PC-3 (cell line): ENCODE data around the gene HOMEZ. TPM values are rescaled to one million over a fixed set of nuclear protein-coding genes. Genes with fewer than 3 reads are reported as not detected.

Source experiments
- ATAC-seq: fragments of 200-7000 bp; cut with Tn5 transposase; 2 replicates; pipeline ENCODE4 v1.9.1; 2020; ENCODE audit warnings: mild to moderate bottlenecking, moderate library complexity
- BruUV-seq: library from RNA; stranded (reverse); fragments of 400-500 nt; replicated peaks from 2 replicates; lab custom pipeline; 2021; lab: Mats Ljungman, UMichigan
- CTCF ChIA-PET: fragments of 300-600 bp; sonication (Branson Sonifier 250); formaldehyde crosslinking; loops from one replicate; lab custom pipeline; 2022; ENCODE audit warnings: antibody characterized with exemption; lab: Charles Lee
- POLR2A ChIA-PET: fragments of 300-600 bp; sonication (Branson Sonifier 250); formaldehyde crosslinking; loops from one replicate; lab custom pipeline; 2022; ENCODE audit warnings: antibody characterized with exemption; ENCODE audit not compliant: unreplicated experiment; lab: Charles Lee
- DNase-seq: peaks from one replicate; pipeline ENCODE4 v3.0.0-alpha.2; 2015
- H2AFZ ChIP-seq: fragments of 300-600 bp; sonication (generic); 2 replicates; pipeline ENCODE4 v1.6.0; 2016; ENCODE audit warnings: antibody characterized with exemption, low read length
- H3F3A ChIP-seq: fragments of 300-600 bp; sonication (generic); one replicate; pipeline ENCODE4 v1.6.0; 2017; ENCODE audit warnings: antibody characterized with exemption, low read length, control low read depth, mild to moderate bottlenecking; ENCODE audit not compliant: unreplicated experiment
- H3K27ac ChIP-seq: fragments of 300-600 bp; sonication (generic); 2 replicates; pipeline ENCODE4 v1.5.1; 2016; ENCODE audit warnings: mild to moderate bottlenecking, low read length
- H3K27me3 ChIP-seq: fragments of 300-600 bp; sonication (generic); 2 replicates; pipeline ENCODE4 v1.6.1; 2016; ENCODE audit warnings: low read length, mixed read lengths
- H3K36me3 ChIP-seq: fragments of 300-600 bp; sonication (generic); 2 replicates; pipeline ENCODE4 v1.6.1; 2016; ENCODE audit warnings: low read depth, mixed run types, low read length, mixed read lengths
- H3K4me1 ChIP-seq: fragments of 300-600 bp; sonication (generic); 2 replicates; pipeline ENCODE4 v1.5.1; 2016; ENCODE audit warnings: low read length; ENCODE audit not compliant: insufficient read depth
- H3K4me2 ChIP-seq: fragments of 300-600 bp; sonication (generic); 2 replicates; pipeline ENCODE4 v1.6.0; 2016; ENCODE audit warnings: low read length
- H3K4me3 ChIP-seq: fragments of 300-600 bp; sonication (generic); 2 replicates; pipeline ENCODE4 v1.5.1; 2016; ENCODE audit warnings: mild to moderate bottlenecking, low read length, mixed read lengths
- H3K79me2 ChIP-seq: fragments of 300-600 bp; sonication (generic); 2 replicates; pipeline ENCODE4 v1.6.1; 2017; ENCODE audit warnings: low read length, mixed read lengths
- H3K9ac ChIP-seq: fragments of 300-600 bp; sonication (generic); 2 replicates; pipeline ENCODE4 v1.6.0; 2016; ENCODE audit warnings: mild to moderate bottlenecking, low read length
- H3K9me2 ChIP-seq: fragments of 300-600 bp; sonication (generic); replicated peaks from 2 replicates; pipeline ENCODE4 v1.6.1; 2016; ENCODE audit warnings: mixed run types, low read length, mixed read lengths
- H3K9me3 ChIP-seq: fragments of 300-600 bp; sonication (generic); 2 replicates; pipeline ENCODE4 v1.6.1; 2016; ENCODE audit warnings: low read length, mixed read lengths
- H4K20me1 ChIP-seq: fragments of 300-600 bp; sonication (generic); 2 replicates; pipeline ENCODE4 v1.6.1; 2016; ENCODE audit warnings: low read length, mixed read lengths
- EZH2 ChIP-seq: fragments of 300-600 bp; sonication (generic); IDR thresholded peaks from one replicate; pipeline ENCODE4 v1.6.1; 2017; ENCODE audit warnings: antibody characterized with exemption, mild to moderate bottlenecking, low read length; ENCODE audit not compliant: unreplicated experiment
- EZH2phosphoT487 ChIP-seq: fragments of 300-600 bp; sonication (generic); IDR thresholded peaks from 2 replicates; pipeline ENCODE4 v1.6.1; 2018; ENCODE audit warnings: mild to moderate bottlenecking, antibody characterized with exemption, low read length, borderline replicate concordance
- intact Hi-C: fragments of 100-400 bp; cut with micrococcal nuclease; formaldehyde crosslinking; loops from 2 replicates; pipeline ENCODE4 v1.9.0; 2023
- total RNA-seq: library from RNA; depleted of rRNA; stranded (reverse); fragments of >200 nt; gene quantifications from 2 replicates; pipeline ENCODE4 v1.2.3, GENCODE V29; 2014
- TF ChIP-seq, protein P1 (sequence below): fragments of 300-600 bp; sonication (generic); conservative IDR thresholded peaks from 2 replicates; pipeline ENCODE4 v1.5.1; 2017; ENCODE audit warnings: antibody characterized with exemption, low read depth, mild to moderate bottlenecking, low read length

Gene HOMEZ
- total RNA-seq, 1 experiment from 2014 or later: 7.7 TPM

GRCh38 chr14:23299211-23299957 lies 13.5 kb upstream of the HOMEZ start:
- H3K4me2 ChIP-seq: peak overlapping the region; percentile 89

DNA sequence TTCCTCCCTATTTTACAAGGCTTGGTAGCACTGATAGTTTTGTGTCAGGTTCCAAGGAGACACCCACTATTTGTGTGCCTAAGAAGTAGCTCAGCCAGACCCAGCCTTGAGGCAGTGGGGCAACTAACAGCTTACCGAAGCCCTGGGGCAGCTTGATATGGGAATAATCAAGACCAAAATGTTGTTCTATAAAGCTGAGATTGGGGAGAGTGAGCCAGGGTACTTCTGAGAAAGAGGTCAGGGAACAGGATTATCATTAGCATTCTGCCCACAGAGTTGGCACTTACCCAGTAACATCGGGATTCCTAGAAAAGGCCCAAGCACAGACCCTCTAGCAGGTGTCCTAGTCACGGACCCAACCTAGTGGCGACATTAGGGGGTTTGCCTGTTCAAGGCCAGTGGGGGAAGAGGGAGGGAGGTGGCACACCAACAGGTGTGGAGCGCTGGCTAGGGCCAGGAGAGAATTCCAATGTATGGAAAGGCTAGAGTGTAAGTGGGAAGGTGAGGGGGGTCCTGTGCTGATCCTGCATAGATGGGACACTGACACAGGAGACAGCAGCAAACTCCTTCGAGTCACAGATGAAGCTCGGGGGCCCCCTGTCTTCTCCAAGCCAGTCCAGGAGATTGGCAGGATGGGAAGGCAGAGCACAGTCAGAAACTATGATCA lies 11.8 kb upstream of the HOMEZ start:
- Histone ChIP-seq H3K27ac (no peak overlapping the region), H3K4me3 (no peak overlapping the region), H3K4me2 (no peak overlapping the region), H3F3A (peaks cover 4% of the 10 kb centered on the region), H2AFZ (no peak overlapping the region), H3K27me3 (no peaks in the 10 kb centered on the region), H3K9me3 (no peaks in the 10 kb centered on the region), H3K9ac (no peak overlapping the region), H3K36me3 (no peaks in the 10 kb centered on the region), H3K79me2 (peaks cover 12% of the 10 kb centered on the region), H3K4me1 (peaks cover 12% of the 10 kb centered on the region), H4K20me1 (no peaks in the 10 kb centered on the region), H3K9me2 (no peaks in the 10 kb centered on the region)
- no peak for TF ChIP-seq EZH2
- TF ChIP-seq, protein P1, sequence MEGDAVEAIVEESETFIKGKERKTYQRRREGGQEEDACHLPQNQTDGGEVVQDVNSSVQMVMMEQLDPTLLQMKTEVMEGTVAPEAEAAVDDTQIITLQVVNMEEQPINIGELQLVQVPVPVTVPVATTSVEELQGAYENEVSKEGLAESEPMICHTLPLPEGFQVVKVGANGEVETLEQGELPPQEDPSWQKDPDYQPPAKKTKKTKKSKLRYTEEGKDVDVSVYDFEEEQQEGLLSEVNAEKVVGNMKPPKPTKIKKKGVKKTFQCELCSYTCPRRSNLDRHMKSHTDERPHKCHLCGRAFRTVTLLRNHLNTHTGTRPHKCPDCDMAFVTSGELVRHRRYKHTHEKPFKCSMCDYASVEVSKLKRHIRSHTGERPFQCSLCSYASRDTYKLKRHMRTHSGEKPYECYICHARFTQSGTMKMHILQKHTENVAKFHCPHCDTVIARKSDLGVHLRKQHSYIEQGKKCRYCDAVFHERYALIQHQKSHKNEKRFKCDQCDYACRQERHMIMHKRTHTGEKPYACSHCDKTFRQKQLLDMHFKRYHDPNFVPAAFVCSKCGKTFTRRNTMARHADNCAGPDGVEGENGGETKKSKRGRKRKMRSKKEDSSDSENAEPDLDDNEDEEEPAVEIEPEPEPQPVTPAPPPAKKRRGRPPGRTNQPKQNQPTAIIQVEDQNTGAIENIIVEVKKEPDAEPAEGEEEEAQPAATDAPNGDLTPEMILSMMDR: no peak
- TF ChIP-seq EZH2phosphoT487: no peak
- ATAC-seq: no peak
- intact Hi-C loops: no loop called here
- no TSS peak for BruUV-seq
- POLR2A ChIA-PET: no interaction called here
- DNase-seq: no peak
- CTCF ChIA-PET: no interaction called here

More at GRCh38 chr14:23299211-23299957, 13.5 kb upstream of the HOMEZ start:
- Histone ChIP-seq H3K27ac (no peak overlapping the region), H3K9me3 (no peaks in the 10 kb centered on the region), H3K9ac (no peak overlapping the region), H3K4me3 (no peak overlapping the region), H3K27me3 (no peaks in the 10 kb centered on the region), H3K4me1 (peaks cover 12% of the 10 kb centered on the region), H3F3A (peaks cover 4% of the 10 kb centered on the region), H2AFZ (no peak overlapping the region), H3K36me3 (no peaks in the 10 kb centered on the region), H4K20me1 (no peaks in the 10 kb centered on the region), H3K9me2 (no peaks in the 10 kb centered on the region), H3K79me2 (peaks cover 12% of the 10 kb centered on the region)
- ChIA-PET POLR2A (no interaction called here), CTCF (no interaction called here)
- ATAC-seq (no peak), DNase-seq (peak; percentile 36)
- TF ChIP-seq EZH2phosphoT487: no peak
- TF ChIP-seq, protein P1: peak; percentile 56
- no TSS peak for BruUV-seq
- intact Hi-C loops: no loop called here

- no TSS peak for BruUV-seq
- Histone ChIP-seq H3K4me2 (no peak overlapping the region), H3F3A (peaks cover 4% of the 10 kb centered on the region), H3K4me1 (peaks cover 12% of the 10 kb centered on the region), H3K79me2 (peaks cover 12% of the 10 kb centered on the region), H3K27me3 (no peaks in the 10 kb centered on the region), H3K4me3 (no peak overlapping the region), H2AFZ (no peak overlapping the region), H3K27ac (no peak overlapping the region), H4K20me1 (no peaks in the 10 kb centered on the region), H3K9me2 (no peaks in the 10 kb centered on the region), H3K9ac (no peak overlapping the region), H3K9me3 (no peaks in the 10 kb centered on the region), H3K36me3 (no peaks in the 10 kb centered on the region)
- ChIA-PET CTCF (no interaction called here), POLR2A (no interaction called here)
- DNase-seq (no peak), ATAC-seq (no peak)
- intact Hi-C loops: no loop called here
- TF ChIP-seq EZH2phosphoT487 (no peak), EZH2 (no peak)
- TF ChIP-seq, protein P1: no peak
Observed at GRCh38 chr14:23297096-23297495, 11.2 kb upstream of the HOMEZ start.
